HCT116 (cell line): ENCODE measurements around the gene RAB11A. TPM values are rescaled to one million over a fixed set of nuclear protein-coding genes. Genes with fewer than 3 reads are reported as not detected.

Experiments used
- ATAC-seq: fragments of 200-7000 bp; cut with Tn5 transposase; 2 replicates; pipeline ENCODE4 v1.9.1; 2020; ENCODE audit warnings: mild to moderate bottlenecking, moderate library complexity
- BruUV-seq: library from RNA; stranded (reverse); fragments of 400-500 nt; replicated peaks from 2 replicates; lab custom pipeline; 2021; lab: Mats Ljungman, UMichigan
- CTCF ChIA-PET: fragments of 300-600 bp; sonication (Branson Sonifier 250); formaldehyde crosslinking; loops from one replicate; lab custom pipeline; 2021; ENCODE audit warnings: antibody characterized with exemption; lab: Charles Lee
- POLR2A ChIA-PET: fragments of 300-600, 350-600 bp; sonication (Branson Sonifier 250); formaldehyde crosslinking; loops from one replicate; lab custom pipeline; 2021; ENCODE audit warnings: antibody characterized with exemption; lab: Charles Lee
- RAD21 ChIA-PET, 2 experiments: fragments of 300-600 bp; sonication (Branson Sonifier 250); formaldehyde crosslinking; loops; one replicate each; lab custom pipeline; 2023; ENCODE audit warnings: low total read pairs in 2 of 2; ENCODE audit not compliant: uncharacterized antibody in 2 of 2, unreplicated experiment in 2 of 2, low non-redundant PET in 1 of 2; lab: Charles Lee
- DNase-seq: peaks from one replicate; pipeline ENCODE4 v3.0.0-alpha.2; 2010; ENCODE audit warnings: low read depth, low spot score
- H2AFZ ChIP-seq: fragments of 200-600 bp; shearing (Covaris generic), sonication (generic); 2 replicates; pipeline ENCODE4 v1.6.1; 2017; ENCODE audit warnings: low read depth, mixed run types, mixed read lengths, antibody characterized with exemption, low read length; ENCODE audit not compliant: poor library complexity, severe bottlenecking
- H3K27ac ChIP-seq: 2 replicates; pipeline ENCODE4 v1.5.1; 2012; ENCODE audit warnings: low read depth, low read length
- H3K27me3 ChIP-seq: fragments of 200-600 bp; sonication (generic); 2 replicates; pipeline ENCODE4 v1.6.1; 2016; ENCODE audit warnings: mixed run types, low read length, mixed read lengths; ENCODE audit not compliant: insufficient read depth
- H3K36me3 ChIP-seq, 2 experiments: fragments of 200-500 bp in 1 of 2; fragments of 200-600 bp in 1 of 2; sonication (Bioruptor generic) in 1 of 2; sonication (generic) in 1 of 2; 2 replicates each; pipeline versions ENCODE4 v1.5.1 to v1.6.1; 2014 to 2016; ENCODE audit warnings: low read length in 2 of 2, inconsistent platforms in 1 of 2, mixed read lengths in 1 of 2, mixed run types in 1 of 2; ENCODE audit not compliant: insufficient read depth in 2 of 2, control insufficient read depth in 1 of 2
- H3K4me1 ChIP-seq, 2 experiments: fragments of 200-600 bp in 1 of 2; sonication (generic) in 1 of 2; 2 replicates each; pipeline versions ENCODE4 v1.5.1 to v1.6.1; 2012 to 2017; ENCODE audit warnings: low read length in 2 of 2, inconsistent platforms in 1 of 2, mild to moderate bottlenecking in 1 of 2, mixed read lengths in 1 of 2, mixed run types in 1 of 2, moderate library complexity in 1 of 2; ENCODE audit not compliant: insufficient read depth in 2 of 2, control insufficient read depth in 1 of 2
- H3K4me2 ChIP-seq: fragments of 200-600 bp; sonication (generic); 2 replicates; pipeline ENCODE4 v1.6.1; 2017; ENCODE audit warnings: mixed run types, low read length, mixed read lengths
- H3K4me3 ChIP-seq, 2 experiments: fragments of 200-600 bp in 1 of 2; sonication (generic) in 1 of 2; replicated peaks in 1 of 2; 2 replicates each; pipeline ENCODE4 v1.5.1; 2011 to 2016; ENCODE audit warnings: low read length in 2 of 2, control low read depth in 1 of 2, low read depth in 1 of 2, mild to moderate bottlenecking in 1 of 2, mixed read lengths in 1 of 2, mixed run types in 1 of 2
- H3K79me2 ChIP-seq: fragments of 200-600 bp; sonication (generic); 2 replicates; pipeline ENCODE4 v1.6.1; 2017; ENCODE audit warnings: mild to moderate bottlenecking, mixed run types, low read length, moderate library complexity, mixed read lengths; ENCODE audit not compliant: insufficient read depth
- H3K9ac ChIP-seq: fragments of 200-600 bp; sonication (generic); 2 replicates; pipeline ENCODE4 v1.6.1; 2016; ENCODE audit warnings: low read length, mixed read lengths
- H3K9me2 ChIP-seq: fragments of 200-600 bp; sonication (generic), shearing (Covaris generic); 2 replicates; pipeline ENCODE4 v1.6.1; 2017; ENCODE audit warnings: mixed run types, mild to moderate bottlenecking, moderate library complexity; ENCODE audit not compliant: insufficient read depth
- H3K9me3 ChIP-seq, 2 experiments: fragments of 200-500 bp in 1 of 2; fragments of 200-600 bp in 1 of 2; sonication (Bioruptor generic) in 1 of 2; sonication (generic) in 1 of 2; 2 replicates each; pipeline ENCODE4 v1.6.1; 2014 to 2017; ENCODE audit warnings: low read length in 2 of 2, mixed read lengths in 2 of 2, inconsistent platforms in 1 of 2, low read depth in 1 of 2, mild to moderate bottlenecking in 1 of 2, mixed run types in 1 of 2, moderate library complexity in 1 of 2; ENCODE audit not compliant: control insufficient read depth in 1 of 2, insufficient read depth in 1 of 2
- H4K20me1 ChIP-seq: fragments of 200-600 bp; sonication (generic), shearing (Covaris generic); 2 replicates; pipeline ENCODE4 v1.6.1; 2017; ENCODE audit warnings: mixed run types, mild to moderate bottlenecking, moderate library complexity; ENCODE audit not compliant: insufficient read depth
- CBX3 ChIP-seq: IDR thresholded peaks from 2 replicates; pipeline ENCODE4 v1.6.1; 2012; ENCODE audit warnings: low read depth
- CEBPB ChIP-seq: IDR thresholded peaks from 2 replicates; pipeline ENCODE4 v1.6.1; 2012; ENCODE audit warnings: low read depth
- CTCF ChIP-seq, 3 experiments: fragments of 200-600 bp in 1 of 3; sonication (generic) in 1 of 3; IDR thresholded peaks in 2 of 3; conservative IDR thresholded peaks in 1 of 3; 2 replicates each; pipeline ENCODE4 v1.5.1; 2012 to 2017; ENCODE audit warnings: low read depth in 2 of 3, low read length in 2 of 3, antibody characterized with exemption in 1 of 3, borderline replicate concordance in 1 of 3, control low read depth in 1 of 3, mild to moderate bottlenecking in 1 of 3, mixed read lengths in 1 of 3, mixed run types in 1 of 3, moderate library complexity in 1 of 3; ENCODE audit not compliant: insufficient read depth in 1 of 3
- ELF1 ChIP-seq: IDR thresholded peaks from 2 replicates; pipeline ENCODE4 v1.6.1; 2012; ENCODE audit warnings: low read depth, borderline replicate concordance
- EZH2phosphoT487 ChIP-seq: fragments of 200-600 bp; IDR thresholded peaks from 2 replicates; pipeline ENCODE4 v1.6.1; 2018; ENCODE audit warnings: antibody characterized with exemption, borderline replicate concordance
- FOSL1 ChIP-seq: IDR thresholded peaks from 2 replicates; pipeline ENCODE4 v1.6.1; 2012; ENCODE audit warnings: low read depth
- JUND ChIP-seq: IDR thresholded peaks from 2 replicates; pipeline ENCODE4 v1.6.1; 2012
- POLR2A ChIP-seq: IDR thresholded peaks from 2 replicates; pipeline ENCODE4 v1.7.0; 2011; ENCODE audit warnings: borderline replicate concordance; ENCODE audit not compliant: insufficient read depth, insufficient read length; ENCODE audit errors: extremely low read depth
- POLR2AphosphoS5 ChIP-seq: IDR thresholded peaks from 2 replicates; pipeline ENCODE4 v1.6.1; 2011; ENCODE audit warnings: mild to moderate bottlenecking, low read depth, low read length, moderate library complexity
- SIN3A ChIP-seq: IDR thresholded peaks from 2 replicates; pipeline ENCODE4 v1.6.1; 2012; ENCODE audit warnings: low read depth
- SP1 ChIP-seq: IDR thresholded peaks from 2 replicates; pipeline ENCODE4 v1.6.1; 2012; ENCODE audit warnings: low read depth
- SRF ChIP-seq: IDR thresholded peaks from 2 replicates; pipeline ENCODE4 v1.6.1; 2012; ENCODE audit warnings: low read depth
- YY1 ChIP-seq: IDR thresholded peaks from 2 replicates; pipeline ENCODE4 v1.6.1; 2011; ENCODE audit warnings: low read length, low read depth, moderate library complexity, mild to moderate bottlenecking; ENCODE audit not compliant: insufficient replicate concordance; ENCODE audit errors: extremely low read depth
- ZFX ChIP-seq: fragments of 450-650 bp; IDR thresholded peaks from 2 replicates; pipeline ENCODE4 v1.6.1; 2017
- ZNF274 ChIP-seq: fragments of 200-500 bp; sonication (Bioruptor generic); IDR thresholded peaks from 2 replicates; pipeline ENCODE4 v1.6.1; 2014; ENCODE audit warnings: mild to moderate bottlenecking, low read depth, low read length, inconsistent platforms
- intact Hi-C: fragments of 100-400 bp; cut with micrococcal nuclease; formaldehyde crosslinking; loops from 2 replicates; pipeline ENCODE4 v1.10.0; 2022
- total RNA-seq: library from RNA; stranded (reverse); gene quantifications from one replicate; pipeline ENCODE4 v1.2.1, GENCODE V29; 2021; ENCODE audit not compliant: unreplicated experiment
- TF ChIP-seq, protein P1 (sequence below): IDR thresholded peaks from 2 replicates; pipeline ENCODE4 v1.6.1; 2012

RAB11A gene
- total RNA-seq, 1 experiment from 2014 or later: 234 TPM

GRCh38 chr15:65841121-65841930 is 28.0 kb upstream of the RAB11A start (continued):
- TF ChIP-seq CTCF (IDR thresholded peaks at IDR 0.05 in 2 of 3, conservative IDR thresholded peaks at IDR 0.05 in 1 of 3; ENCODE audit: borderline replicate concordance in 1 of 3, insufficient read depth in 1 of 3, low read depth in 2 of 3, low read length in 2 of 3) (no peak), SRF (no peak), CBX3 (no peak), SIN3A (no peak), ZNF274 (no peak), EZH2phosphoT487 (no peak), FOSL1 (no peak)
- TF ChIP-seq, protein P1, sequence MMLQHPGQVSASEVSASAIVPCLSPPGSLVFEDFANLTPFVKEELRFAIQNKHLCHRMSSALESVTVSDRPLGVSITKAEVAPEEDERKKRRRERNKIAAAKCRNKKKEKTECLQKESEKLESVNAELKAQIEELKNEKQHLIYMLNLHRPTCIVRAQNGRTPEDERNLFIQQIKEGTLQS: no peak

DNA sequence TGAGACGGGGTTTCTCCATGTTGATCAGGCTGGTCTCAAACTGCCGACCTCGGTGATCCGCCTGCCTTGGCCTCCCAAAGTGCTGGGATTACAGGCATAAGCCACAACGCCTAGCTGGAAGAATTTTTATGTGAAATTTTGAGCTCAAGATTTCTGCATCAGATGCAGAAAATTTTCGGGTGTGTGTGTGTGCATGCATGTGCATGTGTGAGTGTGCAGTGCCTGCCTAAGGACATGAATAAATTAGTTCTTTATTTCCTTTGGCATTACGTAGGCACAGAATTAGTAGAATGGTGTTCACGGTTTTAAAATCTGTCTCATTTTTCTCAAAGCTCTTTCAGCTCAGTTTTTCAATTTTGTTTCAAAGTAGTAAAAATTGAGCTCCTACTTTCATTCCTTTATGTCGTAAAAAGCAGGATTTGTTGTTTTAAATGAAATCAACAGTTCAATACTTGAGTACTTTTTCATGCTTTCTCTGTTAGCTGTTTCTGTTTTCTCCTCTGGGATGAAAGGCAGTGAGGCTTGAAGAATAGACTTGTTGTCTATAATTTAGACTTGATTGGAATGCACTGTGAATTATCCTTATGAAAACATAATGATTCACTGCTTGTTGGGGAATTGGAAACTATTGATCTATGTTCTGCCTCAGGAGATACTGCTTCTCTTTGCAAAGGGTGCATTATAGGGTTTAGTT is 23.3 kb upstream of the RAB11A start:
- H3K4me3 ChIP-seq: no peak overlapping the region
- no peak overlapping the region for H3K4me2 ChIP-seq
- H3K79me2 ChIP-seq: no peaks in the 10 kb centered on the region
- no peak overlapping the region for H3K27ac ChIP-seq
- no peaks in the 10 kb centered on the region for H3K9me2 ChIP-seq
- H3K4me1 ChIP-seq: no peaks in the 10 kb centered on the region
- no peaks in the 10 kb centered on the region for H4K20me1 ChIP-seq
- no peaks in the 10 kb centered on the region for H3K9me3 ChIP-seq
- H3K27me3 ChIP-seq: no peaks in the 10 kb centered on the region
- no TSS peak for BruUV-seq
- ATAC-seq: no peak
- no peak for DNase-seq
- no peak overlapping the region for H2AFZ ChIP-seq
- ChIA-PET RAD21 (no interaction called here), CTCF (interaction anchor here (0.9 to 1.6 kb wide), 4 partner anchors 9 to 22 kb away, joined by 3 to 5 read pairs (median 4); no protein-coding TSS in a partner anchor), POLR2A (interaction anchor here (0.5 kb wide), 1 partner anchor 541 kb away, joined by 4 read pairs; the partner anchor contains the start of gene MAP2K1)
- TF ChIP-seq ZNF274 (no peak), CBX3 (no peak), POLR2A (no peak), CEBPB (no peak), JUND (no peak), POLR2AphosphoS5 (no peak), YY1 (no peak), FOSL1 (no peak), SRF (no peak), ZFX (no peak), ELF1 (no peak), SP1 (no peak), CTCF (IDR thresholded peaks at IDR 0.05 in 2 of 3, conservative IDR thresholded peaks at IDR 0.05 in 1 of 3; ENCODE audit: borderline replicate concordance in 1 of 3, insufficient read depth in 1 of 3, low read depth in 2 of 3, low read length in 2 of 3) (no peak)
- TF ChIP-seq, protein P1: no peak
- intact Hi-C loops: no loop called here
- H3K36me3 ChIP-seq: no peaks in the 10 kb centered on the region
- no peak overlapping the region for H3K9ac ChIP-seq
